C4-2B (cell line): Measurements from ENCODE around the gene DDX20.

Experiments used
- ZFX ChIP-seq: fragments of 450-650 bp; IDR thresholded peaks from 2 replicates; pipeline ENCODE4 v1.6.1; 2017
- TF ChIP-seq, protein P1 (sequence below): fragments of 450-650 bp; conservative IDR thresholded peaks from 2 replicates; pipeline ENCODE4 v1.5.1; 2017; ENCODE audit warnings: mild to moderate bottlenecking

DNA sequence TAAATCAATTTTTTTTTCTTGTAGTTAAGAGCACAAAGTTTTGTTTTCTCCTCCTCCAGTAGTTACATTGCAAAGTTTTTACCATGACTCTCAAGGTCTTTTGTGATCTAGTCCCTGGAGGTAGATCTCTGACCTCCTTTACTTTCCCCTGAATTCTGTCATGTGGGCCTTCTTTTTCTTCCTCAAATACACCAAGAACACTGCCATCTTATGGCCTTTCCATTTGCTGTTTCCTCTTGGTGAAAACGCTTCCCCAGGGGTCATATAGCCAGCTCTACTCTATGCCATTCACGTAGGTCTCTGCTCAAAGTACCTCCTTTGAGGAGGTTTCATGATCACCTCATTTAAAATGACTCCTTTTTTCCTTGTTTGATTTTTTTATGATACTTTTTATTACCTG lies 2.7 kb downstream of the DDX20 start:
- TF ChIP-seq, protein P1, sequence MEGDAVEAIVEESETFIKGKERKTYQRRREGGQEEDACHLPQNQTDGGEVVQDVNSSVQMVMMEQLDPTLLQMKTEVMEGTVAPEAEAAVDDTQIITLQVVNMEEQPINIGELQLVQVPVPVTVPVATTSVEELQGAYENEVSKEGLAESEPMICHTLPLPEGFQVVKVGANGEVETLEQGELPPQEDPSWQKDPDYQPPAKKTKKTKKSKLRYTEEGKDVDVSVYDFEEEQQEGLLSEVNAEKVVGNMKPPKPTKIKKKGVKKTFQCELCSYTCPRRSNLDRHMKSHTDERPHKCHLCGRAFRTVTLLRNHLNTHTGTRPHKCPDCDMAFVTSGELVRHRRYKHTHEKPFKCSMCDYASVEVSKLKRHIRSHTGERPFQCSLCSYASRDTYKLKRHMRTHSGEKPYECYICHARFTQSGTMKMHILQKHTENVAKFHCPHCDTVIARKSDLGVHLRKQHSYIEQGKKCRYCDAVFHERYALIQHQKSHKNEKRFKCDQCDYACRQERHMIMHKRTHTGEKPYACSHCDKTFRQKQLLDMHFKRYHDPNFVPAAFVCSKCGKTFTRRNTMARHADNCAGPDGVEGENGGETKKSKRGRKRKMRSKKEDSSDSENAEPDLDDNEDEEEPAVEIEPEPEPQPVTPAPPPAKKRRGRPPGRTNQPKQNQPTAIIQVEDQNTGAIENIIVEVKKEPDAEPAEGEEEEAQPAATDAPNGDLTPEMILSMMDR: peak; percentile 12
- TF ChIP-seq ZFX: no peak
